ENCODE measurements around the gene TMEM19. TPM values are rescaled to one million over a fixed set of nuclear protein-coding genes. Genes with fewer than 3 reads are reported as not detected.

Gene TMEM19
- total and polyA plus RNA-seq, 2 experiments from 2014 or later, result 6.5 to 14.1 TPM

DNA sequence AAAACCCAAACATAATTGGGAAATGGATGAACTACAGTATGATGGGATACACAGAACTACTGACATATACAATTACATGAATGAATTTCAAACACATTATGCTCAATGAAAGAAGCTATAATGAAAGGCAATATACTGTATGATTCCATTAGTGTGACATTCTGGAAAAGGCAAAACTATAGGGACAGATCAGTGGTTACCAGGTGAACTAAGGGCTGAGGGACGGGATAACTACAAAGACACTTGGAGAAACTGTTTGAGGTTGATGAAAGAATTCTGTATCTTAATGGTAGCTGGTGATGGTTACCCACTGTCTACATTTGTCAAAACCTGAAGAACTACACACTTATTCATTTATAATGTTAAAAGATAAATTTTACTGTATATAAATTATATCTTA lies 30.0 kb upstream of the TMEM19 start:
- H3K4me3 ChIP-seq, result no peak overlapping the region

More for the DNA sequence above, 30.0 kb upstream of the TMEM19 start:
- H3K36me3 Mint-ChIP-seq (ENCODE audit: low read depth), result peaks cover 30% of the 10 kb centered on the region
- TF ChIP-seq ZNF462 (CRISPR knock-in tag; IDR thresholded peaks at IDR 0.05) (no peak), NANOG (IDR thresholded peaks at IDR 0.05; ENCODE audit: borderline replicate concordance) (no peak), EZH2 (IDR thresholded peaks at IDR 0.05; ENCODE audit: low read depth, unreplicated experiment) (no peak), ZNF114 (CRISPR knock-in tag; IDR thresholded peaks at IDR 0.05) (no peak), REST (IDR thresholded peaks at IDR 0.05; ENCODE audit: unreplicated experiment) (no peak), STAT1 (IDR thresholded peaks at IDR 0.05; ENCODE audit: unreplicated experiment) (no peak), CREB1 (CRISPR knock-in tag; IDR thresholded peaks at IDR 0.05; ENCODE audit: low read depth) (no peak), POLR2AphosphoS5 (IDR thresholded peaks at IDR 0.05; ENCODE audit: low read depth) (no peak), JUNB (IDR thresholded peaks at IDR 0.05; ENCODE audit: unreplicated experiment) (no peak), ZNF331 (CRISPR knock-in tag; IDR thresholded peaks at IDR 0.05; ENCODE audit: low read depth) (no peak), ETS1 (IDR thresholded peaks at IDR 0.05) (no peak), EZH2phosphoT487 (IDR thresholded peaks at IDR 0.05; ENCODE audit: unreplicated experiment) (no peak)
- TF ChIP-seq, protein P1, sequence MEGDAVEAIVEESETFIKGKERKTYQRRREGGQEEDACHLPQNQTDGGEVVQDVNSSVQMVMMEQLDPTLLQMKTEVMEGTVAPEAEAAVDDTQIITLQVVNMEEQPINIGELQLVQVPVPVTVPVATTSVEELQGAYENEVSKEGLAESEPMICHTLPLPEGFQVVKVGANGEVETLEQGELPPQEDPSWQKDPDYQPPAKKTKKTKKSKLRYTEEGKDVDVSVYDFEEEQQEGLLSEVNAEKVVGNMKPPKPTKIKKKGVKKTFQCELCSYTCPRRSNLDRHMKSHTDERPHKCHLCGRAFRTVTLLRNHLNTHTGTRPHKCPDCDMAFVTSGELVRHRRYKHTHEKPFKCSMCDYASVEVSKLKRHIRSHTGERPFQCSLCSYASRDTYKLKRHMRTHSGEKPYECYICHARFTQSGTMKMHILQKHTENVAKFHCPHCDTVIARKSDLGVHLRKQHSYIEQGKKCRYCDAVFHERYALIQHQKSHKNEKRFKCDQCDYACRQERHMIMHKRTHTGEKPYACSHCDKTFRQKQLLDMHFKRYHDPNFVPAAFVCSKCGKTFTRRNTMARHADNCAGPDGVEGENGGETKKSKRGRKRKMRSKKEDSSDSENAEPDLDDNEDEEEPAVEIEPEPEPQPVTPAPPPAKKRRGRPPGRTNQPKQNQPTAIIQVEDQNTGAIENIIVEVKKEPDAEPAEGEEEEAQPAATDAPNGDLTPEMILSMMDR (conservative IDR thresholded peaks at IDR 0.05; ENCODE audit: low read depth in 2 of 2), result no peak
- Histone ChIP-seq H3K27ac (ENCODE audit: low read depth) (no peak overlapping the region), H3K4me1 (ENCODE audit: insufficient read depth) (no peaks in the 10 kb centered on the region), H3K36me3 (ENCODE audit: insufficient read depth) (peaks cover 25% of the 10 kb centered on the region), H4K20me1 (replicated peaks; ENCODE audit: insufficient read depth) (peaks cover 13% of the 10 kb centered on the region; the same call in 1 of the 2 replicates), H3K4me2 (no peak overlapping the region), H2AFZ (no peak overlapping the region), H3K9me2 (ENCODE audit: insufficient read depth) (no peaks in the 10 kb centered on the region), H3F3A (replicated peaks; ENCODE audit: low read depth) (no peaks in the 10 kb centered on the region), H3K79me2 (replicated peaks; ENCODE audit: insufficient read depth) (peaks cover 98% of the 10 kb centered on the region), H3K27me3 (ENCODE audit: insufficient read depth) (no peaks in the 10 kb centered on the region)
- no peak for DNase-seq (ENCODE audit: low spot score)
- H3K9me3 Mint-ChIP-seq, result no peaks in the 10 kb centered on the region
- H3K4me1 Mint-ChIP-seq, result no peaks in the 10 kb centered on the region
- H3K27ac Mint-ChIP-seq, result no peak overlapping the region
- ATAC-seq, result no peak
- no peaks in the 10 kb centered on the region for H3K27me3 Mint-ChIP-seq (ENCODE audit: insufficient read depth, low read depth, poor library complexity)
- no peak overlapping the region for H3K4me3 Mint-ChIP-seq
